Endometrial microvascular endothelial cells (primary cell): Measurements from ENCODE around the gene AUTS2. TPM values are rescaled to one million over a fixed set of nuclear protein-coding genes. Genes with fewer than 3 reads are reported as not detected.

Experiments
- in situ Hi-C: cut with HindIII; loops from 2 replicates; pipeline ENCODE4 v1.10.0; 2017; ENCODE audit warnings: low sequenced_read_pairs, low pct_unique_long_range_greater_than_20kb; ENCODE audit errors: inconsistent ontology term
- total RNA-seq: library from RNA; depleted of rRNA; stranded (reverse); fragments of >200 nt; gene quantifications from one replicate; pipeline ENCODE4 v1.2.3, GENCODE V29; 2015; ENCODE audit errors: inconsistent ontology term

AUTS2 gene
- total RNA-seq, 1 donor from 2014 or later, result 0.09 TPM

- in situ Hi-C loops, result no loop called here
These were observed 972.7 kb downstream of the AUTS2 start for GRCh38 chr7:70570961-70571360.

GRCh38 chr7:70571403-70571934 lies 973.2 kb downstream of the AUTS2 start:
- in situ Hi-C loops, result no loop called here

DNA sequence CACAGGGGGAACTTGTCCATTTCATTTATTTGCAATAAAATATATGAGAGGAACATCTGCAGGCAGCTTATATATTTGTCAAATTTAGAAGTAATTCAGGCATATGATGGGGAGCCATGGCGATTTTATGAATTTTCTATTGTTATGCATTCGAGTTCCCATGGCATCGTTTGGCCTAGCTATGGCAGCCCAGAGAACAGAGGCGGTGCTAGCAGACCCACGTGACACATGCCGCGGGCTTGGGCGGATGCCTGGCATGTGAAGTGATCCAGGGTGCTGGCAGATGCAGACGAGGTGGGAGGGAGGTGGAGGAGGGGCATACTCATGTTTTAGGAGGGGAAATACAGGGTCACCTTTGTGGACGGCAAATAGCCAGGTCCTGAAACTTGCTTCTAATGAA lies 973.7 kb downstream of the AUTS2 start:
- in situ Hi-C loops, result no loop called here

- in situ Hi-C loops, result no loop called here
These were observed 974.3 kb downstream of the AUTS2 start for GRCh38 chr7:70572571-70572970.

- in situ Hi-C loops, result no loop called here
These were observed 974.9 kb downstream of the AUTS2 start for GRCh38 chr7:70573071-70573661.

- in situ Hi-C loops, result no loop called here
These were observed 975.4 kb downstream of the AUTS2 start for GRCh38 chr7:70573696-70574095.

DNA sequence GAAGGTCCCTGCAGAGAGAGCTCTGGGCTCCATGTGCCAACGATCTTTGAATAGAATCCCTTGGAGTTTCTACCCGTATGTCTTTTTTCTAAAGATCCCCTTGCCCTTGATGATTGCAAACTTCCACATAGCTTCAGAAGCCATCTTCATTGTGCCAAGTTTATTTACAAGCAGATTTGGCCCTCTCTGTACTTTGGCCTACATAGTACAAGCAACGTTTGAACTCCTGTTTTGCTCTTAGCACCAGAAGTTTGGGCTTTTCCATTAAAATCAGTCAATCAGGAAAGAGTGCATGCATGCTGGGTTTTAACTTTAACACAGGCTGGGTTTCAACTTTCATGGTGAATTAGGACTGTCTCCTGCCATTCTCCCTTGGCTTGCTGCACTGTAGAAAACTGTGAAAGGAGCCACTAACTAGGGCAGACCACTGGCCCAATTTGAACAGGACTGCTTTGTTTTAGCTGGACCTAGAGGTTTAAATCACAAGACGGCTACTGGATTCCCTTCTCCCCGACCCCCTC lies 976.1 kb downstream of the AUTS2 start:
- in situ Hi-C loops, result no loop called here

- in situ Hi-C loops, result no loop called here
These were observed 976.9 kb downstream of the AUTS2 start for GRCh38 chr7:70574970-70575799.

DNA sequence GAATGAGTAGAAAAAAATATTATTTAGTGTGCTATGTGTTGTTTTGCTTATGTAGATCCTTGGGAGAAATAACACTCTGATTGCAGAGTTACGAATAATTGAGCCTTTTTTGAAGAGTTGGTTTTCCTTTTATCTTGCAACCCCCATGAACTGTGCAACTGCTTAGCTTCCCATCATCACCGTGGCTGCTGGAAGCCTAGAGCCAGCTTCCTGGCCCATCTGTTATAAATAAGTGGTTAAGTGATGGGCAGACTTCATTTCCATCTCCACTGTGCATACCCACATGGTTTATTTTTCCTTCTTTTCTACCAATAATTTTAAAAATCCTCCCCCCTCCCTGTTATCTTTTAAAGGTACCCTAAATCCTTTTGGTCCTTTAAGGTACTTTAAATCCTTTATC lies 978.8 kb downstream of the AUTS2 start:
- in situ Hi-C loops, result no loop called here

DNA sequence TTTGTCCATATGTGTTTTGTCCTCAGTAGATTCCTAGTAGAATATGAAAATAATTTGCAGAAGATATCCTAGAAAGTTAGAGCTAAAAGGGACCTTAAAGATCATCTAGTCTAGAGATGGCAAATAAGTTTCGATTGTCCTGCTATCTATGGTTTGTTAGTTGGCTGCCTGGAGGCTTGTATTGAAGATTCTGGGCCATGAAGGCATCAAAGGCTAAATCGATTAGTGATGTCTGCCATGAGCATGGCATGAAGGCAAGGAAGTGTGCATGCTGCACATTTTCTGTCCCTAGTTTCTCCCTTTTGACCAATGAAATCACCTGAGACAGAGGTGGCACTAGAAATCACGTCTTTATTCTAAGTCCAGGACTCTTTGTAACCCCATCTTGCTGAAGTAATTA lies 979.9 kb downstream of the AUTS2 start:
- in situ Hi-C loops, result no loop called here

GRCh38 chr7:70579397-70580097 lies 981.3 kb downstream of the AUTS2 start:
- in situ Hi-C loops, result no loop called here

DNA sequence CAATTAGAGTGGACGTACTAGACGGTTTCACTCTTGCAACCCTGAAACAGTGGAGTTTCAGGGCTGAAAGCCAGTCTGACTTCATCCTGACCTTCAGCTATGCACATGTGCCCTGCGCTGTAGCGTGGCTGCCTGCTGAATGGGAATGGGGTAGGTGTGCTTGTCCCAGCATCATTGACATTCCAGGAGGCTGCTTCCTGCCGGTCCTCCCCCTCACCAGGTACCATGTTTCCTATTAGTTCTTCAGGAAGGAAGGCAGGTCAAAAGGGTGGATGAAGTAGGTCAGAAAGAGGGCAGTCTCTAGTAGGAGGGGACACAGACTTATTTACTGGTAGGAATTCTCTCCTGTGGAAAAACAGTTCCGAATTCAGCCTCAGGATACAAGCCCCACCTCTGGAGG lies 981.9 kb downstream of the AUTS2 start:
- in situ Hi-C loops, result no loop called here

DNA sequence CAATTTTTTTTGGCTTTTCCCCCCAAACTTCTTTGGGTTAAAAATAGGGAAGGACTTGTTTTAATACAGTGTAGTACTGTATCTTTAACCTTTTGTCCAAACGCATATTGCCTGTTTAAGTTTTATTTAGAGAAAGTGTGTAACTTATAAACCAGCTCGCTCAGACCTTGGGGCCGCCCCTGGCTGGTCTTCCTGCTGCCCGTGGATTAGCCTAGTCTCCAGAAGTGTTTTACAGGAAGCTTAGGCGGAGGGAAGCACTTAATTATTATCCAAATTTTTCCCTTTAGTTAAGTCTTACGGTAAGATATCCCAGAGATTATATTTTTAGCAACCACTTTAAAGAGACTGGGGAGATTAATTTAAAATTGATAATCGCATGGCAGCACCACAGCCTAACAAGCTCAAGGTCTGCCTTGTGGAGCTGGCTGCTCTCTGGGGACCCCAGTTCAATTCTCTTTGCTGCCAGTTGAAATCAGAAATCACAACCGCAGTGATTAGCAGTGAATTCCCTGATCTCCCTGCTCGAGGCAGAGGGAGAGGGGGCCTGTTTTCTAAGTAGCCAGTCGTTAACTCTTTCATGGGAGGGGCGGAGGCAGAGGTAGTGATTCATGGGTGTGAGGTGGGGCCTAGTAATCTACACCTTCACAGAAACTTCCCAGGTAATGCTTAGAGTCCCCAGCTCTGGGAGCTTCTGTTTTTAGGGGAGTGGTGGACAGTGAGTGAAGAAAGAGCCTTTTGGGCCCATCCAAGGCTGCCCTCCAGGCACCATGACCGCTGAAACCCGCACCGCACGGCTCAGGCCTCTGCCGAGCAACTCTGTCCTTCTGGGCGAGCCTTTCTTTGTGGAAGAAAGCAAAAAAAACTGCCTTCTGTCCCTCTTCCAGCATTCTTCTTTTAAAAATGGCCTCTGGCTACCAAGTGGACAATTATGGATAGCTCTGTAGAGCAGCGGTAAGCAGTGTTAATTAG lies 984.9 kb downstream of the AUTS2 start:
- in situ Hi-C loops, result no loop called here

- in situ Hi-C loops, result no loop called here
These were observed 985.9 kb downstream of the AUTS2 start for GRCh38 chr7:70583965-70584883.

- in situ Hi-C loops, result no loop called here
These were observed 986.8 kb downstream of the AUTS2 start for GRCh38 chr7:70585071-70585470.

DNA sequence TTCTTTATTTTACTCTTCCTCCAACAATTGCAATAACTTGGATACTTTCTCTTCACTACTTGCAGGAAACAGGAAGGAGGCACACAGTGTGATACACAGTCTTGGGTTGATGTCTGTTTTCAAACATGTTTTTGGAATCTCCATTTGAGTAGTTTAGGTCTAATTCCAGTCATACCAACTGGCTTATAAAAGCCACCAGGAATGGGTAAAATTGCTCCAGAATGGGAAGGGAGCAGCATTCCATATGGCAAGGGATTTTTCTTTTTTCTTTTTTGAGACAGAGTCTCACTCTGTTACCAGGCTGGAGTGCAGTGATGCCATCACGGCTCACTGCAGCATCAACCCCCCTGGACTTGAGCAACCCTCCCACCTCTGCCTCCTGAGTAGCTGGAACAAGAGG lies 988.5 kb downstream of the AUTS2 start:
- in situ Hi-C loops, result no loop called here

DNA sequence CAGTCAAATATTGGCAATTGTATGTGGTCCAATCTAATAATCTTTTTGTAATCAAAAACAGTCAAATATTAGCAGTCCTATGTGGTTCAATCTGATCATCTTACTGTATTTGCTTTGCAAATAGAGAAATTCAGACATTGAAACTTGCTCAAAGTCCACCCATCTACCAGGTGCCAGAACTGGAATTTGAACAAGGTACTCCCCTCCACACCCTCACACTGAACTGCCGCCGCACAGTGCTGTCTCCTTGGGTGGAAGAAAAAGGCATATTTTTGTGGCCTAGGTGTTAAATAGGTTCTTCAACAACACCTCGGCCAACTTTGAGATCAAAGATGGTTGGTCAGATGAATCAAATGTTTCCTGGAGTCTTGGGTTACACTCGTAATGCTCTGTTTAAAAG lies 989.5 kb downstream of the AUTS2 start:
- in situ Hi-C loops, result no loop called here
